Measurements from ENCODE around the gene TMEM270.
"Not testable (repeated sequence)": the region's sequence is repeated elsewhere in the genome, so short reads cannot be mapped to it uniquely, and the experiment has no call there.

The TMEM270 gene

GRCh38 chr7:73864981-73865711 lies 4.2 kb downstream of the TMEM270 start:
- peak; percentile 47 for DNase-seq

- peak; percentile 69 for DNase-seq
Measured at GRCh38 chr7:73865738-73866445, 4.9 kb downstream of the TMEM270 start.

GRCh38 chr7:73866446-73866767 lies 5.4 kb downstream of the TMEM270 start:
- DNase-seq: no peak

- no peak for DNase-seq
Measured at GRCh38 chr7:73869011-73869798, 8.2 kb downstream of the TMEM270 start.

- DNase-seq: peak; percentile 28
Measured at GRCh38 chr7:73870041-73870492, 9.1 kb downstream of the TMEM270 start.

GRCh38 chr7:73871163-73872011 lies 10.4 kb downstream of the TMEM270 start:
- DNase-seq: peak; percentile 37

- no peak for DNase-seq
Measured at GRCh38 chr7:73872056-73872908, 11.3 kb downstream of the TMEM270 start.

- DNase-seq: no peak
Measured at GRCh38 chr7:73876361-73876760, 15.4 kb downstream of the TMEM270 start.

- no peak for DNase-seq
Measured at GRCh38 chr7:73876973-73877372, 16.0 kb downstream of the TMEM270 start.

GRCh38 chr7:73879977-73880681 lies 19.2 kb downstream of the TMEM270 start:
- DNase-seq: no peak

GRCh38 chr7:73880755-73881328 lies 19.9 kb downstream of the TMEM270 start:
- DNase-seq: no peak

GRCh38 chr7:73881352-73882046 lies 20.5 kb downstream of the TMEM270 start:
- no peak for DNase-seq

- no peak for DNase-seq
Measured at GRCh38 chr7:73882047-73882402, 21.1 kb downstream of the TMEM270 start.

GRCh38 chr7:73884867-73885422 lies 24.0 kb downstream of the TMEM270 start:
- not testable (repeated sequence) for DNase-seq

- no peak for DNase-seq
Measured at GRCh38 chr7:73885433-73885974, 24.5 kb downstream of the TMEM270 start.

- DNase-seq: no peak
Measured at GRCh38 chr7:73885975-73886798, 25.2 kb downstream of the TMEM270 start.

GRCh38 chr7:73887762-73888161 lies 26.8 kb downstream of the TMEM270 start:
- no peak for DNase-seq

- DNase-seq: peak; percentile 31
Measured at GRCh38 chr7:73888959-73889358, 28.0 kb downstream of the TMEM270 start.
